Subcutaneous abdominal adipose tissue (tissue), 5 donors: ENCODE results near the gene CD151.

Experiments used
- H3K27ac ChIP-seq: one replicate; pipeline ENCODE4 v1.7.0; 2013; ENCODE audit warnings: low read depth, mild to moderate bottlenecking, inconsistent platforms, low read length, moderate library complexity
- H3K27me3 ChIP-seq, 5 donors: one replicate each; pipeline ENCODE4 v1.7.0; 2013; ENCODE audit warnings: low read length in 5 of 5, inconsistent platforms in 1 of 5; ENCODE audit not compliant: control insufficient read depth in 5 of 5, insufficient read depth in 4 of 5
- H3K36me3 ChIP-seq, 5 donors: one replicate each; pipeline ENCODE4 v1.7.0; 2013; ENCODE audit warnings: low read length in 5 of 5; ENCODE audit not compliant: control insufficient read depth in 5 of 5, insufficient read depth in 5 of 5
- H3K4me1 ChIP-seq, 5 donors: one replicate each; pipeline ENCODE4 v1.7.0; 2013; ENCODE audit warnings: low read length in 5 of 5, mild to moderate bottlenecking in 3 of 5, moderate library complexity in 1 of 5; ENCODE audit not compliant: control insufficient read depth in 5 of 5, insufficient read depth in 5 of 5
- H3K4me3 ChIP-seq, 5 donors: one replicate each; pipeline ENCODE4 v1.7.0; 2013; ENCODE audit warnings: low read length in 5 of 5, low read depth in 1 of 5
- H3K9ac ChIP-seq, 5 donors: one replicate each; pipeline ENCODE4 v1.7.0; 2013; ENCODE audit warnings: low read length in 5 of 5, mild to moderate bottlenecking in 4 of 5, moderate library complexity in 3 of 5
- H3K9me3 ChIP-seq, 5 donors: one replicate each; pipeline ENCODE4 v1.7.0; 2013; ENCODE audit warnings: low read length in 5 of 5; ENCODE audit not compliant: control insufficient read depth in 5 of 5
- donor health status: healthy.
- donor health status: healthy.
- donor health status: healthy.
- donor health status: healthy.
- donor health status: healthy.

Gene CD151

DNA sequence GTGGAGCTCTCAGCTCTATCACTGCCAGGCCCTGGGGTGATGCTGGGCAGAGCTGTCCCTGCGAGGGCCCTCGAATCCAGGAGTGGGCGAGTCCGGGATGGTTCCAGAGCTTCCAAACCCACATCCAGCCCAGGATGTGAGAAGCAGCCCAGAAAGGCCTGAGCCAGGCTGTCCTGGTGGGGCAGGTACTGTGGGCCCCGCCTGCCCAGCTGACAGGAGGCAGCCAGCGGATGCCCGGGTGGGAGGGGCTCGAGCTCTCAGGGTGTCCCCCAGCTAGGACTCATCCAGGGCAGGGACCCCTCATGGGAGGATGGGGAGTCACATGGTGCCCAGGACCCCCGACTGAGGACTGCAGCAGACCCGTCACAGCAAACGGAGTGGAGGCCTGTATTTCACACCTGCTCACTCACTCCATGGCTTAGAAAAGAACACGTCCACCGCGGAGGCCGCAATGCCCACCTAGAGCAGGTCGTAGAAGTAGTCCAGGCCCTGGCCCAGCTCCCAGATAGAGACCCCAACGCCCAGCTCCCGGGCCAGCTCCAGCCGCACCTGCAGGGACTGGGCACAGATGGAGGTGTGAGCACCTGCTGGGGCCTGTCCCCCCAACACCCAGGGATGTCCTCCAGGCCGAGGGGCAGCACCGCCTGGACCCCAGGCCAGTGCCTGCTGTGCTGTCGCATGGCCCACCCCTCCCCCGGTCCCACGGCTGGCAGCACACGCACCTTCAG is 36.8 kb downstream of the CD151 start:
- Histone ChIP-seq H3K4me1 (peaks cover 0 to 1% (median 0%) of the 10 kb centered on the region in 5 donors), H3K9ac (no peak overlapping the region), H3K36me3 (peaks cover 0 to 56% (median 38%) of the 10 kb centered on the region in 5 donors), H3K27ac (no peak overlapping the region), H3K27me3 (no peaks in the 10 kb centered on the region), H3K9me3 (no peaks in the 10 kb centered on the region), H3K4me3 (no peak overlapping the region)

DNA sequence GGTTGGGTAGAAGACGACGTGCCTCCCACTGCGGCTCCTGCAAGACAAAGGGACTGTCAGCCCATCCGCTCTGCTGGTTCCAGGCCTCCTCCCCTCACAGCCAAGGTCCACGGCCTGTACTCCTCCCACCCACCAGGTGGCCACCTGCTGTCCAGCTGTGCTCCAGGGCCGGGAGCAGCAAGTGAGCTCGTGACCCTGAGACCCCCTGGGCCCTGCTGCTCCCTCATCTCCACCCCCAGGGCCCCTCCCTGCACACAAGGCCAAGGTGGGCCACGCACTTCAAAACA is 37.3 kb downstream of the CD151 start:
- no peaks in the 10 kb centered on the region for H3K27me3 ChIP-seq
- H3K4me1 ChIP-seq = peaks cover 0 to 1% (median 0%) of the 10 kb centered on the region in 5 donors
- no peaks in the 10 kb centered on the region for H3K9me3 ChIP-seq
- no peak overlapping the region for H3K27ac ChIP-seq
- no peak overlapping the region for H3K9ac ChIP-seq
- H3K4me3 ChIP-seq = no peak overlapping the region
- H3K36me3 ChIP-seq = peaks cover 0 to 55% (median 36%) of the 10 kb centered on the region in 5 donors

DNA sequence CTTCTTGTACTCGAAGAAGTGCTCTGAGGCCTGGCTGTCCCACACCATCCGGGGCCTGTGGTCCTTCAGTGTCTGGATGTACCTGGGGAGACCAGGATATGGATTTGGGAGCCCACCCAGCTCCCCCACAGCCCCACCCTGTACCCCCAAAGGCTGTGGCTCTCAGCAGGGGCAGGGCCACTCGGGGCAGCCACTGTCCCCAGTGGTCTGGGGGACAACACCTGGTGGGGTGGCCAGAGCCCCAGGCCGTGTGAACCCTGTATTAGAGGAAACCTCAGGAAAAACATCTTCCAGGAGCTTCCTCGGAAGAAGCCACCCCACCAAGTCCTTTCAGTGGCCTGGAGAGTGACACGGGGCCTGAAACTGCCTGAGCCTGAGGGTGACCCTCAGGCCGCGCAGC is 37.7 kb downstream of the CD151 start:
- Histone ChIP-seq H3K4me1 (peaks cover 0 to 1% (median 0%) of the 10 kb centered on the region in 5 donors), H3K4me3 (no peak overlapping the region), H3K9ac (no peak overlapping the region), H3K36me3 (peaks cover 0 to 55% (median 32%) of the 10 kb centered on the region in 5 donors), H3K9me3 (no peaks in the 10 kb centered on the region), H3K27ac (no peak overlapping the region), H3K27me3 (no peaks in the 10 kb centered on the region)

DNA sequence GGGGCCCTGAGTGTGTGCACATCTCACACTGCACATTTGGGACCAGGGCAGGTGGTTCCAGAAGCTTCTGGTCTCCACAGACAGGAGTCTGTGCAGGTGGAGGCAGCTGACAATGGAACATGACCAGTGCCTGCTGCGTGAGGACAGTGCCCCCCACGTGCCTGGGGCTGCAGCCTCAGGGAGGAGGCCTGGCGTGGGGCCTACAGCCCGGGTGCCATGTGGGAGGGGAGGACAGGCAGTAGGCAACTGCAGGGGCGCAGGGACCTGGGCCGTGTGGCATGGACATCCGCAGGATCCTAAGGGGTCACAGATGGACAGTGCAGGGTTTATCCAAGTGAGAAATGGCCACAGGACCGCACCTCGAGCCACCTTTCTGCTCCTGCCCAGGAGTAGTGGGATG is 38.7 kb downstream of the CD151 start:
- peaks cover 0 to 50% (median 24%) of the 10 kb centered on the region in 5 donors for H3K36me3 ChIP-seq

DNA sequence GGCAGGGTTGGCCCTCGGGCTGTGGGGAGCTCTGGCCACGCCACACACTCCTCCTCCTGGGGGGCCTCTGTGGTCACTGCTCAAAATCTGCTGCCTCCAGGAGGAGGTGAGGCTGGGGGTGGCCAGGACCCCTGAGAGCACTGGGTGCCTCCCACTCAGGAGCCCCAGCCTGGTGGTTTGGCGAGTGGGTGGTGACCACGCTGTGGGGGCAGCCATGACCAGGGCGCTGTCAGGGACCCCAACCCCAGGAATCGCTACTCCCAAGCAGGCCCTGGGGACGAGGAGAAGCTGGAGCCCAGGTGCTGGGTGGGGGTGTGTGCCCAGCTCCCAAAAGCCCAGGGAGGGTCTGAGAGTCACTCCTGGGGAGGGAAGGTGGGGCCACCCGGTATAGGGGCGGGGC is 40.0 kb downstream of the CD151 start:
- Histone ChIP-seq H3K4me3 (no peak overlapping the region), H3K27me3 (no peaks in the 10 kb centered on the region), H3K9ac (no peak overlapping the region), H3K36me3 (peaks cover 0 to 45% (median 22%) of the 10 kb centered on the region in 5 donors), H3K27ac (no peak overlapping the region), H3K9me3 (no peaks in the 10 kb centered on the region), H3K4me1 (peaks cover 0 to 6% (median 1%) of the 10 kb centered on the region in 5 donors)

More for the DNA sequence above, 38.7 kb downstream of the CD151 start:
- no peak overlapping the region for H3K27ac ChIP-seq
- no peaks in the 10 kb centered on the region for H3K9me3 ChIP-seq
- peaks cover 0 to 2% (median 0%) of the 10 kb centered on the region in 5 donors for H3K4me1 ChIP-seq
- no peaks in the 10 kb centered on the region for H3K27me3 ChIP-seq
- H3K4me3 ChIP-seq = no peak overlapping the region
- H3K9ac ChIP-seq = no peak overlapping the region

DNA sequence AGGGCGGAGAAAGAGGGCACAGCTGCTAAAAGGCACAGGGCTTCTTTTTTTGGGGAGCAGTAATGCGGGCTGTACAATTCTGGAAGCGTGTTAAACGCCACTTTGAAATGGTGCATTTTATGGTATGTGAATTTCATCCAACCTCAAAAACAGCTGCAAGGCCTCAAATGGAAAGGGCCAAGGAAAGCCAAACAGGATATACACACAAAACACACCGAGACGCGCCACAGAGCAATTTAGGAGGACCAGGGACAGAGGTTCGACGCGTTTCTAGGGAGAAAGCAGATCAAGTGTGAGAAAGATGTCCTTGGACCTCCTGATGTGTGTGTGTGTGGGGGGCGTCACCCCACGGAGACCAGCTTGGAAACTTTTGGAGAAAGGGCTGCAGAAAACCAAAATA is 41.0 kb downstream of the CD151 start:
- Histone ChIP-seq H3K36me3 (peaks cover 0 to 36% (median 18%) of the 10 kb centered on the region in 5 donors), H3K27ac (no peak overlapping the region), H3K9ac (no peak overlapping the region), H3K27me3 (no peaks in the 10 kb centered on the region), H3K9me3 (no peaks in the 10 kb centered on the region), H3K4me1 (peaks cover 0 to 6% (median 1%) of the 10 kb centered on the region in 5 donors), H3K4me3 (no peak overlapping the region)

DNA sequence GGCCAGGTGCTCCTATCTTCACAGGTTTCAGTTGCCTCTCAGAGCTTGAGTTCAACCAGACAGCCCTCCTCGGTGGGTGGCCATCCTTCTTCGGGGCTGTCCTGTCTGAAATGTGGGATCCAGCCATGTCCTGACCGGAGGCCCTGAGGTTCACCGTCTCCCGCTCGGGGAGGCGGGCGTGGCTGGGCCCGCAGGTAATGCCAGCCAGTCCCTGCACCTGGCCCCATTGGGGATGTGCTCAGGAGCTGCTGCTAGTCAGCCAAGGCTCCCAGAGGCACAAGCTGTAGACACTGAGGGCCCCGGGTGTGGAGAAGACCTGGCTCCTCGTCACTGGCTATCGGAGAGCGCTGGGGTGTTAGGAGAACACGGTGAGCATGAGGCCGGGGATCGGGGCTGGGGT is 42.5 kb downstream of the CD151 start:
- Histone ChIP-seq H3K27me3 (no peaks in the 10 kb centered on the region), H3K9me3 (no peaks in the 10 kb centered on the region), H3K4me3 (no peak overlapping the region), H3K36me3 (peaks cover 0 to 35% (median 22%) of the 10 kb centered on the region in 5 donors), H3K9ac (no peak overlapping the region), H3K4me1 (peaks cover 0 to 6% (median 1%) of the 10 kb centered on the region in 5 donors), H3K27ac (no peak overlapping the region)

DNA sequence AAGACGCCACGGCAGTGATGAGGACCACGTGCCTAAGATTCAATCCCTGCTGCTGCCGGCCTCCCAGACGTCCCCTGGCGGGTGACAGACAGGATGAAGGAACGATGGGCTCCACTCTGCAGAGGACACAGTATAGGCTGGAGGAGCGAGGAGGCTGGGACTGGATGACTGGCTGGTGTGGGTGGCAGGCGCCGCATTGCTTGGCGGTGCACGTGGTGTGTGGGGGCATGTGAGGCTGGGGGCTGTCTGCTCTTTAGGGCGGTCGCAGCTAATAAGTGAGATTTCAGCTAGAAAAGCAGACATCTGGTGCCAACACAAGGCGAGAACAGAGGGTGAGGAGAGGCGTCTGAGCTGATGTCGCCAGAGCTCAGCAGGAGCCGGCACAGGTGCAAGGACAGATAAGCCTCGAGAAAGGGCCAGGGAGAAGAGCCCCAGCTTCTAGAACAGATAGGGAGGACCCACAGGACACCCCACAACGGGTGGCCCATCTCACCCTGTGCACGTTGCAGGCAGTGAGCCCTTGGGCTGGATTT is 43.1 kb downstream of the CD151 start:
- no peak overlapping the region for H3K4me3 ChIP-seq

DNA sequence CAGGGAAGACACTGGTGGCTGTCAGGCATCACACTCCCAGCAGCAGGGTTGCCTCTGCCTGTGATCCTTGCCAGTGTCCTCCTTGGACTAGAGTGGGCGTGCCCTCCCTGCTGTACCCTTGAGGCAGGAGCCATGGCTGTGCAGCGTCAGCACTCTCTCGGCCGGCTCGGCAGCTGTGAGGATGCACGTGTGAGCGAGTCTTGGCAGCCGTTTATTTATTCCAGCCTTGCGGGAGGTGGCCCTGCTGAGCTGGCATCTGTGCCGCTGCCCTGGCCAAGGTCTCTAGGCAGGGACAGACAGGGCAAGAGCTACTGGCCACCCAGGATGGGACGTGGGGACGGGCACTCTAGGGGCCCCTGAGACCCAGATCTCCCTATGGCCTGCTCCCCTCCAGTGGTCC is 43.8 kb downstream of the CD151 start:
- peaks cover 0 to 6% (median 1%) of the 10 kb centered on the region in 5 donors for H3K4me1 ChIP-seq

More for the DNA sequence above, 43.1 kb downstream of the CD151 start:
- Histone ChIP-seq H3K27ac (no peak overlapping the region), H3K9me3 (no peaks in the 10 kb centered on the region), H3K4me1 (peaks cover 0 to 6% (median 1%) of the 10 kb centered on the region in 5 donors), H3K36me3 (peaks cover 0 to 41% (median 27%) of the 10 kb centered on the region in 5 donors), H3K9ac (no peak overlapping the region), H3K27me3 (no peaks in the 10 kb centered on the region)

DNA sequence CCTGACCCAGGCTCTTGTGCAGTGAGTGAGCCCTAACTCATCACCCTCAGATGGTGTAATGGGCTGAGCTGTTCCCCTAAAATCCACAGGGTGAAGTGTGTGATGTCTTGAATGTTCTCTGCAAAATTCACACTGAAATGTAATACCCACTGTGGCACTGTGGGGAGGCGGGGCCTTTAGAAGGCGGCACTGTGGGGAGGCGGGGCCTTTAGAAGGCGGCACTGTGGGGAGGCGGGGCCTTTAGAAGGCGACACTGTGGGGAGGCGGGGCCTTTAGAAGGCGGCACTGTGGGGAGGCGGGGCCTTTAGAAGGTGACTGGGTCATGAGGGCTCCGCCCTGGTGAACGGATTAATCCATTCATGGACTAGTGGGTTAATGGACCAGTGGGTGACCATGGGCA is 44.8 kb downstream of the CD151 start:
- H3K4me3 ChIP-seq = no peak overlapping the region
- H3K9ac ChIP-seq = no peak overlapping the region
- H3K9me3 ChIP-seq = no peaks in the 10 kb centered on the region
- peaks cover 0 to 52% (median 32%) of the 10 kb centered on the region in 5 donors for H3K36me3 ChIP-seq
- H3K4me1 ChIP-seq = peaks cover 0 to 6% (median 1%) of the 10 kb centered on the region in 5 donors
- H3K27ac ChIP-seq = no peak overlapping the region
- no peaks in the 10 kb centered on the region for H3K27me3 ChIP-seq

More for the DNA sequence above, 43.8 kb downstream of the CD151 start:
- Histone ChIP-seq H3K27me3 (no peaks in the 10 kb centered on the region), H3K4me3 (no peak overlapping the region), H3K9me3 (no peaks in the 10 kb centered on the region), H3K9ac (no peak overlapping the region), H3K36me3 (peaks cover 0 to 42% (median 29%) of the 10 kb centered on the region in 5 donors), H3K27ac (no peak overlapping the region)
